ENCODE measurements around the gene RET. TPM values are rescaled to one million over a fixed set of nuclear protein-coding genes. Genes with fewer than 3 reads are reported as not detected.

RET gene
- total RNA-seq, 1 donor from 2014 or later: 2.8 TPM

- intact Hi-C loops (cut with micrococcal nuclease): no loop called here
Measured at GRCh38 chr10:43044448-43044921, 32.4 kb upstream of the RET start.

- intact Hi-C loops (cut with micrococcal nuclease): no loop called here
Measured at GRCh38 chr10:43044961-43045621, 31.8 kb upstream of the RET start.

- intact Hi-C loops (cut with micrococcal nuclease): no loop called here
Measured at GRCh38 chr10:43045631-43046287, 31.1 kb upstream of the RET start.

- intact Hi-C loops (cut with micrococcal nuclease): no loop called here
Measured at GRCh38 chr10:43046288-43046991, 30.4 kb upstream of the RET start.

- intact Hi-C loops (cut with micrococcal nuclease): no loop called here
Measured at GRCh38 chr10:43047288-43047970, 29.4 kb upstream of the RET start.

GRCh38 chr10:43048301-43049051 is 28.4 kb upstream of the RET start:
- intact Hi-C loops (cut with micrococcal nuclease): no loop called here

- intact Hi-C loops (cut with micrococcal nuclease): no loop called here
Measured at GRCh38 chr10:43049081-43049551, 27.8 kb upstream of the RET start.

- intact Hi-C loops (cut with micrococcal nuclease): no loop called here
Measured at GRCh38 chr10:43050011-43050410, 26.9 kb upstream of the RET start.

- intact Hi-C loops (cut with micrococcal nuclease): no loop called here
Measured at GRCh38 chr10:43053825-43054224, 23.0 kb upstream of the RET start.

- intact Hi-C loops (cut with micrococcal nuclease): no loop called here
Measured at GRCh38 chr10:43054593-43054992, 22.3 kb upstream of the RET start.

GRCh38 chr10:43055217-43055616 is 21.7 kb upstream of the RET start:
- intact Hi-C loops (cut with micrococcal nuclease): no loop called here

- intact Hi-C loops (cut with micrococcal nuclease): no loop called here
Measured at GRCh38 chr10:43055991-43056567, 20.8 kb upstream of the RET start.

GRCh38 chr10:43056568-43057011 is 20.3 kb upstream of the RET start:
- intact Hi-C loops (cut with micrococcal nuclease): no loop called here

- intact Hi-C loops (cut with micrococcal nuclease): no loop called here
Measured at GRCh38 chr10:43057231-43057711, 19.6 kb upstream of the RET start.

GRCh38 chr10:43057831-43058340 is 19.0 kb upstream of the RET start:
- intact Hi-C loops (cut with micrococcal nuclease): no loop called here

GRCh38 chr10:43058716-43059335 is 18.0 kb upstream of the RET start:
- intact Hi-C loops (cut with micrococcal nuclease): no loop called here

GRCh38 chr10:43059336-43059720 is 17.5 kb upstream of the RET start:
- intact Hi-C loops (cut with micrococcal nuclease): no loop called here

- intact Hi-C loops (cut with micrococcal nuclease): no loop called here
Measured at GRCh38 chr10:43059828-43060227, 17.0 kb upstream of the RET start.

GRCh38 chr10:43060291-43060690 is 16.6 kb upstream of the RET start:
- intact Hi-C loops (cut with micrococcal nuclease): no loop called here

- intact Hi-C loops (cut with micrococcal nuclease): no loop called here
Measured at GRCh38 chr10:43061331-43061730, 15.5 kb upstream of the RET start.
